GM12873 (cell line): ENCODE measurements around the gene HSF5.

Experiments used
- CTCF ChIP-seq: IDR thresholded peaks from 2 replicates; pipeline ENCODE4 v1.5.1; 2012; ENCODE audit warnings: low read depth, mild to moderate bottlenecking, moderate library complexity, low read length, control low read depth; ENCODE audit not compliant: insufficient read depth; ENCODE audit errors: missing control alignments

Gene HSF5

GRCh38 chr17:58507123-58507634 is 19.0 kb upstream of the HSF5 start:
- no peak for TF ChIP-seq CTCF

DNA sequence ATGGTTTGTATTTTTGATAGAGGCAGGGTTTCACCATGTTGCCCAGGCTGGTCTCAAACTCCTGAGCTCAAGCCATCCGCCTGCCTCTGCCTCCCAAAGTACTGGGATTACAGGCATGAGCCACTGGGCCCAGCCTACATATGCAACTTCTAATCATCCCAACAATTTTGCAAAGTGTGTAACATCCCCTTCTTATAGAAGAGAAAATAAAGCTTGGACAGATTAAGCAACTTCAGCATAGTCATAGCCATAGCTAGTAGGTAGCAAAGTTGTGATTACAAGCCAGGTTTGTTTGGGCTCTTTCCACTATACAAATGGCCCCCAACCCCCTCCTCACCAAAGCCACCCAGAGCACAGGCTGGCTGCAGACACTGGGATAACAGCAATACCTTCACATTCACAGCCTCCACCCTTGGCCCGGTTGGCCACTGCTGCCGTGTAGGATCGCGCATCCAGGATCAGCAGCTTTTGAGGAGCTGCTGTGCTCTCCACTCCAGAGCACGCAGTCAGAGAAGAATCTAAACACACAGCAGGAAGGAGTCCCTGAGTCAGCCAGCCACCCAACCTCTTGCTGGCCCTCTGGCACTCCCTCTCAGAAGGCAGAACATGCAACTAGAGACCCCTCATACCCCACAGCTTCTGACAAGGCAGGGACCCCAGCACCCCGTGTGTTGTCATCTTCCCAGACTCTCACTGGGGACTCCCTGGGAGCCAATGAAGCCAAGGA is 18.3 kb upstream of the HSF5 start:
- no peak for TF ChIP-seq CTCF

DNA sequence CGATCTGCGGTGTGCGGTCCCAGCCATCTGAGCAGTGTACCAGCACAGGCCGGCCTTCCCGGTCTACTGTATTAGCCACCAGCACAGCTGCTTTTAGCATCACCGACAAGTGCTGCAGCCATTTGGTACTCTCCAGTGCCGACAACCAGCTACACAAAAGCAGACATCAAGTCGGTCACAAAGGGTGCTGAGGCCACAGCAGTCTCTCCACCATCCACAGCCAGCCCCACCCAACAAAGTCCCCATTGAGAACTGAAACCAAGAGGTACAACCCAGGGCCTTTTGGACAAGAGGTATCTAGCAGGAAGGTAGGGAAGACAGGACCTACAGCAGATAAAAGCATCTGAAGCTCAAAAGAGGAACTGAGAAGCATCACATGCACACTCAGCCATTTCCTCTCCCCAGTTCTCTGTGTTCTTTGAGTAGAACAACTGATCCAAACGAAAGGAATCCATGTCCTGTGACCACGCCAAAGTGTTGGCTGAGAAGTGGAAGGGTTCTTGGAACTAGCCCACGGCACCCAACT is 16.7 kb upstream of the HSF5 start:
- no peak for TF ChIP-seq CTCF

DNA sequence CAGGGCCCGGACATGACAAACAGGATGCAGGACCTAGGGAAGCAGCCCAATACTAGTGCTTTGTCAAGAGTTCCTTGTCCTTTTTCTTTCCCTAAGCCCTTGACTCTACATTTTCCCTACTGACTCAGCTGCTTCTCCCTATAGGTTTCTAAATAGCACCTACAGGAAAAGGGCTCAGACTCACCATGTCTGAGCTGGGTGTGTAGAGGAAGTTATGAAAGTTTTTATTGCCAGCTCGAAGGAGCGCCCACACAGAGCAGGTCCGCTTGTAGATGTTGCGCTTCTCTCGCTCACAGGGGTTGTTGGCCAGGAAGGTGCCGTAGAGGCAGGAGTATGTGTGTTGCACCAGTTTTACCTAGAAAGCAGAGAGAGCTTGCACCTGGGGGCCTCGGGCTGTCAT is 15.7 kb upstream of the HSF5 start:
- no peak for TF ChIP-seq CTCF

- TF ChIP-seq CTCF, result no peak
Observed at GRCh38 chr17:58501451-58501850, 13.2 kb upstream of the HSF5 start.

GRCh38 chr17:58498177-58498828 is 10.1 kb upstream of the HSF5 start:
- TF ChIP-seq CTCF, result no peak

GRCh38 chr17:58493506-58493905 is 5.3 kb upstream of the HSF5 start:
- TF ChIP-seq CTCF, result no peak
